ENCODE results near the gene GLI3.

GLI3 gene

DNA sequence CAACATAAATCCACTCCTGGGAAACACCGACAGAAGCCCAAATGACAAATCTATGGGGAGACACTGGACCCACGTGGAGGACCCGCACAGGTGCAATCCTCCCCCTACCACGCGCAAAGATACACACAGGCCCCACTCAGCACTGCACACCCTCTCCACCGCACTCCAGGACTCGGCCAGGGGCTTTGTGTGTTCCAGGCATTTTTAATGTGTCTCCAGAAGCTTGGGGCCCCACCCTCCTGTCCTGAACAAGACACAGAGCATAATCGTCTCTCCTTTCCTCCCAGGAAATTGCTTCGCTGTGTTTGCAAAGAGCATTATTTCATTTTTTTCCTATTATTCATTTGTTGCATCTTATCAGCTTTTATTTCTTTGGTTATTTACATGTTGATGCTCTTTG is 82.8 kb downstream of the GLI3 start:
- Histone ChIP-seq H3K27me3 (replicated peaks; ENCODE audit: control insufficient read depth, insufficient read depth, low read length) (no peaks in the 10 kb centered on the region), H3K36me3 (ENCODE audit: control insufficient read depth, insufficient read depth, low read length) (no peaks in the 10 kb centered on the region), H3K4me3 (replicated peaks; ENCODE audit: low read depth, low read length) (no peak overlapping the region)
- TF ChIP-seq, protein P1, sequence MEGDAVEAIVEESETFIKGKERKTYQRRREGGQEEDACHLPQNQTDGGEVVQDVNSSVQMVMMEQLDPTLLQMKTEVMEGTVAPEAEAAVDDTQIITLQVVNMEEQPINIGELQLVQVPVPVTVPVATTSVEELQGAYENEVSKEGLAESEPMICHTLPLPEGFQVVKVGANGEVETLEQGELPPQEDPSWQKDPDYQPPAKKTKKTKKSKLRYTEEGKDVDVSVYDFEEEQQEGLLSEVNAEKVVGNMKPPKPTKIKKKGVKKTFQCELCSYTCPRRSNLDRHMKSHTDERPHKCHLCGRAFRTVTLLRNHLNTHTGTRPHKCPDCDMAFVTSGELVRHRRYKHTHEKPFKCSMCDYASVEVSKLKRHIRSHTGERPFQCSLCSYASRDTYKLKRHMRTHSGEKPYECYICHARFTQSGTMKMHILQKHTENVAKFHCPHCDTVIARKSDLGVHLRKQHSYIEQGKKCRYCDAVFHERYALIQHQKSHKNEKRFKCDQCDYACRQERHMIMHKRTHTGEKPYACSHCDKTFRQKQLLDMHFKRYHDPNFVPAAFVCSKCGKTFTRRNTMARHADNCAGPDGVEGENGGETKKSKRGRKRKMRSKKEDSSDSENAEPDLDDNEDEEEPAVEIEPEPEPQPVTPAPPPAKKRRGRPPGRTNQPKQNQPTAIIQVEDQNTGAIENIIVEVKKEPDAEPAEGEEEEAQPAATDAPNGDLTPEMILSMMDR (IDR thresholded peaks at IDR 0.05; ENCODE audit: insufficient read depth, low read length, poor library complexity, severe bottlenecking), result no peak
- no peak for DNase-seq (ENCODE audit: extremely low read depth, insufficient read length)

DNA sequence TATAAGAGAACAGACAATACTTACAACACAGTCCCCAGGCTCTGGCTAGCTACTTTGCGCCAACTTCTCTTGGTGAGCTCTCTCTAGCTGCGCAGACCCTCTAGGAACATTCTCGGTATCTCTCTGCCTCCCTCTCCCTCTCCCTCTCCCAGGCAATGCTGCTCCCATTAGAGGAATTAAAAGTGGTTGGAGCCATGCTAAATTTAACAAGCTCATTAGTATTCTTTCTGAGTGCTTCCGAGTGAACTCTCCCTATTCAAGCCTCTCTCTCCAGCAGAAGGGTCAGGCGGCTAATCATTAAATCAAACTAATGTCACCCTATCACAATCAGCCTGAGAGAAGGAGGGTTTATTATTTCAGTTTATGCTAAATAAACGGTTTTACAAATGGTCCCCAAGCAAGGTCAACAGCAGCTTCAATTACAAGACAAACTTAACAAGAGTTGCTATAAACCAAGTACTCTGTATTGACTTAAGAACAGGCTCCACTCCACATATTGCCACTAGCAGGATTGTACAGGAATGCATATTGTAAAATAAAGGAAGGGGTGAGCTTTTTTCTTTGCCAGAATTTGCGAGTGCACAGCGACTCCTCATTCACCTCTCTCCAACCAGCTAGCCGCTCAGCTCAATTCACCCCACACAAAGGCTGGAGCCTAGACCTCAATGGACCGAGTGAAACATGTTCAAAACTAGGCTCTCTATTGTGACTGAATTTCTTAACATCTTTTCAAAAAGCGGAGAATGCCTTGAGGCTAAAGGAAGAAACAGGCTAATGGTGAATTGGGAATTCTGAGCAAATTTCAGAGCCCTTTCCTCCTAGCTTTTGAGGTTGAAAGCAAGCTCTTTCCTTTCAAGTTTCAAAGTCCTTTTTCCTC is 84.4 kb downstream of the GLI3 start:
- Histone ChIP-seq H3K36me3 (ENCODE audit: control insufficient read depth, insufficient read depth, low read length) (no peaks in the 10 kb centered on the region), H3K4me3 (replicated peaks; ENCODE audit: low read depth, low read length) (no peak overlapping the region), H3K27me3 (replicated peaks; ENCODE audit: control insufficient read depth, insufficient read depth, low read length) (peaks cover 1% of the 10 kb centered on the region)
- TF ChIP-seq, protein P1 (IDR thresholded peaks at IDR 0.05; ENCODE audit: insufficient read depth, low read length, poor library complexity, severe bottlenecking), result no peak
- DNase-seq (ENCODE audit: extremely low read depth, insufficient read length), result no peak

- peaks cover 1% of the 10 kb centered on the region for H3K27me3 ChIP-seq (replicated peaks; ENCODE audit: control insufficient read depth, insufficient read depth, low read length)
- no peak overlapping the region for H3K4me3 ChIP-seq (replicated peaks; ENCODE audit: low read depth, low read length)
- H3K36me3 ChIP-seq (ENCODE audit: control insufficient read depth, insufficient read depth, low read length), result no peaks in the 10 kb centered on the region
- DNase-seq (ENCODE audit: extremely low read depth, insufficient read length), result no peak
- TF ChIP-seq, protein P1 (IDR thresholded peaks at IDR 0.05; ENCODE audit: insufficient read depth, low read length, poor library complexity, severe bottlenecking), result no peak
Measured at GRCh38 chr7:42151309-42151708, 85.7 kb downstream of the GLI3 start.

DNA sequence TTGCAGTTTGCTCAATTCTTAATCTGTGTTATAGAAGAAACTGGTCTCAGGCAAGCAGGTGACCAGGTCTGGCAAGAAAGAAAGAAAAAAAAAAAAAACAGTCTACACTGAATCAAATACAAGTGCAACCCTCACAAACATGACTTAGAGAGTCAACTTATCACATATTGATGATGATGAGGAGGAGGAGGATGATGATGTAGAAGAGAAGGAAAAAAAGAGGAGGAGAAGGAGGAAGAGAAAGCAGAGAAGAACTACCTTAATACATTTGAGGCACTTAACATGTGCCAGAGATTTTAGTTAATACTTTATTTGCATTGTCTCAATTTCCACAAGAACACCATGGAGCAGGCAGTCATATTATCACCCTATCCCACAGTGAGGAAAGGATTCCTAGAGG is 91.5 kb downstream of the GLI3 start:
- Histone ChIP-seq H3K27me3 (replicated peaks; ENCODE audit: control insufficient read depth, insufficient read depth, low read length) (peaks cover 1% of the 10 kb centered on the region), H3K36me3 (ENCODE audit: control insufficient read depth, insufficient read depth, low read length) (no peaks in the 10 kb centered on the region), H3K4me3 (replicated peaks; ENCODE audit: low read depth, low read length) (no peak overlapping the region)
- TF ChIP-seq, protein P1 (IDR thresholded peaks at IDR 0.05; ENCODE audit: insufficient read depth, low read length, poor library complexity, severe bottlenecking), result no peak
- DNase-seq (ENCODE audit: extremely low read depth, insufficient read length), result no peak

DNA sequence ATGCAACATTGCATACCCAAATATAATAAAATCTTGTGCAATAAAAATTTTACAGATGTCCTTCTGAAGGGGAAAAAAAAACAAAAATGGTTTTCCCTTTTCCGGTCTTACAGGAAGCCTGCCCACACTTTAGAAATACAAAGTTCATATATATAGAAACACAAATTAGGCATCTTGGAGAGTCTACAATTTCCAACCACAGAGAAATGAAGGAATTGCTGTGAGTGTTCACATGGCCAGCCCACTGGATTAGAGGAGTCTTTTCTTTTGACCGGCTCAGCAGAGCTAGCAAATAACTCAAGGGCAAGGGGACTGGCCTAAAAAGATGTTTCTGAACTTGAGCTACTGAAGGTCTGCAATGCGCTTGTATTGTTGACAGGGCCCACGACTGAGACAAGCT is 92.4 kb downstream of the GLI3 start:
- no peak for DNase-seq (ENCODE audit: extremely low read depth, insufficient read length)
- Histone ChIP-seq H3K4me3 (replicated peaks; ENCODE audit: low read depth, low read length) (no peak overlapping the region), H3K36me3 (ENCODE audit: control insufficient read depth, insufficient read depth, low read length) (no peaks in the 10 kb centered on the region), H3K27me3 (replicated peaks; ENCODE audit: control insufficient read depth, insufficient read depth, low read length) (peaks cover 1% of the 10 kb centered on the region)
- TF ChIP-seq, protein P1 (IDR thresholded peaks at IDR 0.05; ENCODE audit: insufficient read depth, low read length, poor library complexity, severe bottlenecking), result no peak

Measured in GM06990 (cell line).